HG03139 (cell line): Measurements from ENCODE around the gene TIE1.

Experiments used
- ATAC-seq: cut with Tn5 transposase; IDR thresholded peaks from one replicate; pipeline ENCODE4 v1.9.1; 2021; ENCODE audit not compliant: unreplicated experiment

The TIE1 gene

DNA sequence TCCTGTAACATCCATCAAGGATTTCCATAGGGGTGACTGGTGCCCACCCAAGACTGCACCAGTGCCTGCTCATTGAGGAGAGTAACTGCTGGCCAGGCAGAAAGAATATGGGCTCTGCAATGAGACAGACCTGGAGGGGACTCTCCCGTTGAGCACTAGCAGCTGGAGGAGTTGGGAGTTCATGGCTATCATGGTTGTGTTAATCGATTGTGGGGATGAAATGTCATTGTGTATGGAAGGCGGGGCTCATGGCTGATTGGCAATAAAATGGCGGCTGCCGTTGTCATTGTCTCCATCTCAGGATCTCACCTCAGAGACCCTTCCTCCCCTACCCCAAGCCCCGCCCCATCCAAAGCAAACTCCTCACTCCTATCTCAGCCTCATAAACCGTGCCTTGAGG lies 27.1 kb upstream of the TIE1 start:
- ATAC-seq, result no peak

DNA sequence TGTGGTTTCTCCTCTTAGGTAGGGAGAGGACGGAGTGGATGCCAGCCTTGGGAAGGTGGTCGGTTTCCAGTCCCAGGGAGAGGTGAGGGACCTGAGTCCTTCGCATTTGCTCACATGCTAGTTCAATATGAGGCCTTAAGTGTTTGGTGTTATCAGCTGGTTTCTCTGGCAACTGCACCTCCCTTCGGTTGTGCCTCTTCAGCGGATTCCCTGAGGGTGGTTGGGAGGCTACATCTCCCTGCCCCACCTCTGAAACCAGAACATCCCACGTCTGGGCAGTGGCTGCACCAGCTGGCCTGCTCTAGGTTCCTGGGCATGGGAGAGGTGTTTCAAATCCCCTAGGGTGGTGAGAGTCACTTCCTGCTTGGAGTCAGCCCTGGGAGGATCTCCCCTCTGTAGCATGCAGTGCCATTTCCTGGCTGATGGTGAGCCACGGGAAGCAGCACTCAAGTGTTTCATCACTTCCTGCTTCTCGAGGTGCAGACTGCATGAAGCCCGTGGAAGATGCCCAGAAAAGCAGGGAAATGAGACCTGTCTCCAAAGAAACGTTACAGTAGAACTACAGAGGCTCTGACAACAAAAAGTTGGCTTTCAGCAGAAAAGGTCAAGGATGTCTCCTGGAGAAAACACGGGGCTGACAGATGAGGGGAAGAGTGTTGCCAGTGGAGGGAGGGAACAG lies 26.5 kb upstream of the TIE1 start:
- ATAC-seq, result no peak

DNA sequence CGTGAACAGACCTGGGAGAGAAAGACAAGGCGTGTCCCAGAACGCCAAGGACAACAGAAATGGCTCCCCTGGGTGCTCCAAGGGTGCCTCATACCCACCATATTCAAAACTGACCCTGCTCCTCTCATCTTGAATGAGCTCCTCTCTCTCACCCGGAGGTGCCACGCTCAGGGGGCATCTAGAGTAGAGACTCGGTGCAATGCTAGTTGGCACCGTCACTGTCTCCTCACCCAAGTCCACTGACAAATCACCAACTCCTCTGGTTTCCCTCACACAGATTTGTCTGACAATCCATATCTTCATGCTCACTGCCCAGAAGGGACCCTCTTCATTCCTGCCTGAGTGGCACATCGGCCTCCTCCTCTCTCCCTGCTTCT lies 26.0 kb upstream of the TIE1 start:
- ATAC-seq, result no peak

DNA sequence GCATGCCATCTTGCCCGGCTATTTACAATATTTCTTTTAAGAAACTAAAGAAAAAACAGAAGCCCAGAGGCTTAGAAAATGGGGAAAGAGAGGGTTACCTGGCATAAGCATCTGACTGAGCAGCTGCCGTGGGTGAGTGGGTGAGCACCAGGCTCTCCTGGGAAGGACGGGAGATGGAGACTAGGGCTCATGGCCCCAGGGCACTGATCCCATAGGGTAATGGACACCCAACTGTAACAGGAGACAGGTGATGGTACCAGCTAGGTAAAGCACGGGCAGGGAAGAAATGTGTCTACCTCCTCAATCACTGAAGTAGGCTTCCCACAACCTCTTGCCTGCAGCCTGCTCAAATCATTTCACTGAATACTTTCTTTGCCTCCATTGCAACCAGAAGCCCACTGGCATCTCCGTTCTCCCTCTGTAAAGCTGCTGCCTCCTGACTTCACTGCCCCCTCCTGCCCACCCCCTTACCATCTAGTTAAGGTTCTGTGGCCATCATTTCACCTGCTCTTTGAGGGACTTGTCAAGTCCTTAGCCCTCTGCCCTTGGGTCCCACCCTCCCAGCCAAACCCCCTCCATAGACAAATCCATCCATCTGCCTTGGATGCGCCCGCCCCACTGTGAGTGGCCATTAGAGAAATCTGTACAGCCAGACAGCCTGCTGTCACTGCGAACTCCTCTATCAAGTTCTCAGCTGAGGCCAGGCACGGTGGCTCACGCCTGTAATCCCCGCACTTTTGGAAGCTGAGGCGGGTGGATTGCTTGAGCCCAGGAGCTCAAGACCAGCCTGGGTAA lies 24.8 kb upstream of the TIE1 start:
- ATAC-seq, result no peak

DNA sequence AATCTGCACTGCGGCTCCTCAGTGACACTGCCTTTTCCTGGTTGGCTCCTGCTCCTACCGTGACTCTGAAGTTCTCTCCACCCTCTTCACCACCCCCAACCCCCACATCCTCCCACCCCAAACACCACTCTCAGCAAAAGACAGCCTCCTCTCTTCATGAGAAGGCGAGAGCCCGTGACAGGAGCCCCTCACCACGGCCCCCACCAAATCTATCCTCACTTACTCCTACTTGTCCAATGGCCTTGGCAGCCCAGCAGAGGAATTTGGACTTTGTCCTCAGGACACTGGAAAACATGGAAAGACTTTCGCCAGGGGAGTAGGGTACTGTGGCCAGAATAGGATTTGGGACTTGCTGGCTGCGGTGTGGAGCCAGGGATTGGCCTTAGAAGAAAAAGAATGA lies 24.1 kb upstream of the TIE1 start:
- ATAC-seq, result no peak

DNA sequence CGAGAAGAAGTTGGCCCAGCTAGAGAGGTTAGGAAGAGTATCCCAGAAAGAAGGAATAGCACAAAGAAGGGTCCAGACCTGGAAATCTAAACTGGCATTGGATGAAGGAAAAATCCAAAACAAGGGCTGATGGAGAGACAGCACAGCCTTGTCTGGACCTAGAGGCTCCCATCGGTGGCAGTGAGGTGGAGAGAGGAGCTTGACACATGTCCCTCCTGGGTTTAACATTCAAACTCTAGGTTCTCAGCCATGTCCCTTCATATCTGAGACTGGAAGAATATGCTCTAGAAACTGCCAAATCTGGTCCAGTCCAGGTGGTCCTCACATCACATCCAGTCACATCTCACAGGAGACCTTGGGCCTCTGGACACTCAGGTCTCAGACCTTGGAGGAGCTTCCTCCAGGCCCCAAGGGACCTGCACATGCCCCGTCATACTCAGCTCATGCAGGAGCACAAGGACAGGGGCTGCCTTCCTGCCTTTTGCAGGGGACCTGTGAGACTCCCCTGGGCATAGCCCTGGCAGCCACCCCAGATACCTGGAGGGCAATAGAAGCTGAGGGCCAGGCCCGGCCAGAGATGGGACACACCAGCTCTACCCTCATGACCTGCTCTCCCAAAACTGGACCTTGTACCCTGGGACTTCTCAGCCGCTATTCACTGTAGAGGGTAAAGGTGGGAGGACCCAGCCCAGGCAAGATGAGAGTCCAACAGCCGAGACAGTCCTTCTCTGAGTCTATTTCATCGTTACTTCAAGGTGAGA lies 23.5 kb upstream of the TIE1 start:
- no peak for ATAC-seq

DNA sequence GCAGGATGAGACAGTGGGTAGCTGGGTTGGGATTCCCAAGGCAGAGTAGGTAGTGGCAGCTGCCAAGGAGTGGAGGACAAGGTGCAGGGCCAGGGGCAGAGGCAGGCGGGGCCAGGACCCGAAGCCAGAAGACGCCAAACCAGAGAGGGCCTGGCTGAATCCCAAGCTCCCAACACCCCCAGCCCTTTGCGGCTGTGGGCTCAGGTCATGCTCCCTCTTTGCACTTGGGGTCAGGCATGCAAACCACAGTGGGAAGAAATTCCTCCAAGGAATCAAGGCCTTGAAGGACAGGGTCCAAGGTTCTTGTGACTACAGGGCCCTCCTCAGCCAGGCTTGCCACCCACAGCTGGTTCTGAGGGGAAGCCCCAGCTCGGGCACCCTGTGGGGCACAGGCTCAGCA lies 21.6 kb upstream of the TIE1 start:
- no peak for ATAC-seq

DNA sequence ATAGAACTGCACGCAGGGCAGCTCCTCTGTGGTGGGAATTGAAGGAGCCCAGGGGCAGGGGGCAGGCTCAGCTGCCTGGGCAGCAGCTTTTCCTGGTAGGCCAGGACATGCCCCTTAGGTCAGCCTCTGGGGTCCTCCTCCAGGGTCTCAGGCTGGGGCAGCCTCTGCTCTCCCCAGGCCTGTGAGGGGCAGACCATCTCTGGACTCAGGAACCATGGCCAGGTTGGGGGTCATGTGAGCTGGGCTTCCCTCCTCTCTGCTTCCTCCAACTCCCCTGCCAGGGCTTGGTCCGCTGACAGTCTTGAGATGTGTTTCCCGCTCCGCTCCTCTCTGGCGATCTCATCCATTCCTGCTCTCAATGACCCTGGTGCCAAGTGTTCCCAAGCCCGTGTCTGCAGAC lies 21.1 kb upstream of the TIE1 start:
- ATAC-seq, result no peak

DNA sequence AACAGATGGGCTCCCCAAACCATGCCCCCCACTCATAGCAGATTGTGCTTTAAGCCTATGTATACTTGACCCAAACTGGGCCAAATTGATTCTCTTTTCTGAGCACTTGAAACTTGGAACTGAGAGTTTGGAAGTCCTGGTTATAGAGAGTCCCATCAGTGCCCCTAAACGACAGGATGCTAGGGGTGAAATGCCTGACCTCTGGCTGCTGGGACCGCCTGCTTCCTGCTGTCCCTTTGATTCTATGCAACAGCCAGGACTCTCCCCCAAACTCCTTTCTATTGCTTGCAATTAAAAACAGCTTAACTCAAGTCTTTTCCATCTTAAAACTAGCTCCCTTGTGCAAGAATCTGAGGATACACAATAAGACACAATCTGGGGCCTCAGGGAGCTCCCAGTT lies 20.1 kb upstream of the TIE1 start:
- no peak for ATAC-seq

DNA sequence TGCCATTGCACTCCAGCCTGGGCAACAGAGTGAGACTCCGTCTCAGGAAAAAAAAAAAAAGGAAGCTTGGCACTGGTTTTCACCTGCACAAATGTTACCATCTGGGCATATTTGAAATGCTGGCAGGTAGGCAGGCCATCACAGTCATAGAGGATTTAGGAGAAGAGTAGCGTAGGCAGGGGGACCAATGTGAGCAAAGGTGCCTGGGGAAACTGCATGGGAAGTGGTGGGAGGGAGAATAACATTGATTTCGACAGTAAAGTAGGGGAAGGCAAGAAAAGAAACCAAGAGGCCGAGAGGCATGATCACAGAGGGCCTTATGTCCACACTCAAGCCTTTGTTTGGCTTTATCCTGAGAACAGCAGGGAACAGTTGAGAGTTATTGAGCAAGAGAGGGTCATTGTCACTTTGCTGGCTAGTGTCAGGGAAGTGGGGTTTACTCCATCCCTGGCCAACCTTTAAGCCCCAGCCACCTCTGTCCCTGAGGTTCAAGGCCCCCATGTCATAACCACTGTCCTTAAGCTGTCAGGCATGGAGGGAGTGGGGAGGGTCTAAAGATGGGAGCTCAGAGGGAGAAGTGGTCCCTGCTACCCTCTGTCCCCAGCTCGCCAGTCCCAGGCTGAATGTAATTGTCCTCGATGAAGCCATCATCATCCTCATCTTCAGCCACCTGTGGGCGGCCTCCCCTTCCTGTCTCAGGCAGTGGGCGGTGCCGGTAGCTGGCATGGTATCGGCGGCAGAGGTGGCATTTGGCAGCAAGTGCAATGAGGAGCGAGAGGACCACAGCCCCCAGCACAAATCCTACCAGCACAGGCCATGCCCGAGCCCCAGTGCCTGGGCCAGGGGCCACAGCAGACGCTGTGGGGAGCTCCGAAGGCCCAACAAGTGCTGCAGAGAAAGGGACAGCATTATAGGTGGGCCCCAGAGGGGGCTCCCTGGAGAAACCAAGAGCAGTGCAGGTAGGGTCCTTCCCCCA lies 18.3 kb upstream of the TIE1 start:
- no peak for ATAC-seq

DNA sequence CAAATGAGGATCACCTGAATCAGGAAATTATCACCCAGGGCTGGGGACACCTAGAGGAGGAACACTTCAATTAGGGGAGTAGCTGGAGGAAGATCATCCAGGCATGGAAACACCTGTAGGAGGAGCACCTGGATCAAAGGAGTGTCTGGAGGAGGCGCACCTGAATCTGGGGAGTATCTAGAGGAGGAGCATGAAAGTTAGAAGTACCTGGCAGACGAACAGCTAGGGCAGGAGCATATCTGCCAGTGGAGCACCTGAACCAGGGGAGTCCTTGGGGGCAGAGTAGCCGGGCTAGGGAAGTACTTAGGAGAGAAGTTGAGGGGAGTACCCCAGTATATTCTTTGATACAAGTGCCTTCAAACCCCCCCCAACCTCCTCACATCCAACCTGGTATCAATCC lies 16.7 kb upstream of the TIE1 start:
- ATAC-seq, result no peak

DNA sequence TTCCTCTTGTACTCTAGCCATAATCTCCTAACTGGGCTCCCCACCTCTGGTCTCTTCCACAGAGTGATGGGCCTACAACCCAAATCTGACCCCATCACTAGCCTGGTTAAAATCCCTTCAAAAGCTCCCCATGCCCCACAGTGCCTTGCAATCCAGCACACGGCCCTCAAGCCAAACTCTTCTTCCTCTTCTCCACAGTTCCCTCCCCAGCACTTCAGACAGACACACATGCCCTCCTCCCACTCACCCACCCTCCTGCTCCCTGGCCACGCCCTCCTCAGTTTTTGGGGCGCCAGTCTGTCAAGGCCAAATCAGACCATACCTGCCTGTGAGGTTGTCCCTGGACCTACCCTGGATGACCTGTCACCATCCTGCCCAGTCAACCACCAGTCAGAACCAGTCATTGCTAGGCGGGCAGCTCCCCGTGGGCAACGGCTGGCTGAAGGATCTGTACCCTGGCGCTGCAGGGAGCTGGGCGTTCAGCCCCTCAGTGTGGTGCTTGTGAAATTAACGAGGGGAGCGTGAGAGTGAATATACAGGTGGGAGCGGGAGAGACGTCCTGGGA lies 16.2 kb upstream of the TIE1 start:
- no peak for ATAC-seq

DNA sequence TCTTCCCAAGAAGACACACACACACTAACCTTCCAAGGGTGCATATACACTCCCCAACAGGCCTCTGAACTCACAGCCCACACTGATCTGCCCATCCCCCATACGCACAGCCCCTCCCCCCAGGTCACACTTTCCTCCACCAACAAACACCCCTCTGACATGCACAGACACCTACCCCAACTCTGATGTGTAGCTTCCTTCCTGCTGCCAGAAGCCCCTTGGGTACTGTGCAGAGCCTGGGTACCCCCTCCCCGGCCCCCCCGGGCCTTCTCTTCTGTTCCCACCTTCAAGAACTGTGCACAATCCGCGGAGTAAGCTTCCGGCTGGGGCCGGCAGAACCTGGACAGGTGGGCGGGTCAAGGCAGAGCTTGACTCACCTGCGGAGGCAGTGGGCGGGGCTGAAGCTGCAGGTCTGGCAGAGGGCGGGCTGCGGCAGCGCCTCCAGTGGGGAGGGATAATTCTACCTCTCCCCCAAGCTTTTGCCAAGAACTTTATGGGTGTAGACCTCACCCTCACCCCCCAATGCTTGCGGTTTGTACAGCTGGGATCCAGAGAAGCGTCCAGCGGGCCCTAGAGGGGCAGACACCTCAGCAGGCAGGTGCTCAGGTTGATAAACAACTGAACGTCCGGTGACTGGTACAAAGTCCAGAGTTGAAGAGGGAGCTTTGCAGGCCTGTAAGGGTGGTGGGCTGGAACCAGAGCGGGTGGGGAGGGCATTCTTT lies 15.4 kb upstream of the TIE1 start, which contains the start of gene C1orf210:
TSS of gene C1orf210 (minus strand) at position 313 of the 722 bp plus-strand sequence. CDS start 2,311 bp downstream, outside the sequence.
- no peak for ATAC-seq

DNA sequence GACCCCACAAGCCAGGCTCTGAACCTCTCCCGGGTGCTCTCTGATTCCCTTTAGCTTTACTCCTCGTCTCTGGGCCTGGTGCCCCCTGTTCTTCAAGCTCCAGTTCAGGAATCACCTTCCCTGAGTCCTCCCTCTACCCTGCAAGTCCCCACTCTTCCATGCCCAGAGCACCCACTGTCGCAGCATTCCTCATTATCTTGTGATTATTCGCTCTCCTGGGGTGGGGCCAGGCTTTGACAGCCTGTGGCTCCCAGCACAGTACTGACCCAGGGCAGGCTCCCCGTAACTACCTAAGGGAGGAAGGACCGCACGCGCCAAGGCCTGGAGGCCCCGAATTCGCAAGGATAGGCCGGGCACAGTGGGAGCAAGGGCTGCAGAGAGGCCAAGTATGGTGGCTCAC lies 14.7 kb upstream of the TIE1 start:
- no peak for ATAC-seq

DNA sequence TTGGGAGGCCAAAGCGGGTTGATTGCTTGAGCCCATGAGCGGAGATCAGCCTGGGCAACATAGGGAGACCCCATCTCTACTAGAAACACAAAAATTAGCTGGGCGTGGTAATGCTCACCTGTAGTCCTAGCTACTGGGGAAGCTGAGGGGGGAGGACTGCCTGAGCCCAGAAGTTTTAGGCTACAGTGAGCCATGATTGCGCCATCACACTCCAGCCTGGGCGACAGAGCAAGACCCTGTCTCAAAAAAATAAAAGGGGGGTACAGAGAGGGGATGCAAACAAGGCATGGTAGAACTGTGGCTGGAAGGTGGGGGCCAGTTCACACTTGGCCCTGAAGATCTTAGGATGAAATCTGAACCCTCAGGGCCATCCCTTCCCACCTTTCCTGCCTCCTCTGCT lies 14.2 kb upstream of the TIE1 start:
- no peak for ATAC-seq

DNA sequence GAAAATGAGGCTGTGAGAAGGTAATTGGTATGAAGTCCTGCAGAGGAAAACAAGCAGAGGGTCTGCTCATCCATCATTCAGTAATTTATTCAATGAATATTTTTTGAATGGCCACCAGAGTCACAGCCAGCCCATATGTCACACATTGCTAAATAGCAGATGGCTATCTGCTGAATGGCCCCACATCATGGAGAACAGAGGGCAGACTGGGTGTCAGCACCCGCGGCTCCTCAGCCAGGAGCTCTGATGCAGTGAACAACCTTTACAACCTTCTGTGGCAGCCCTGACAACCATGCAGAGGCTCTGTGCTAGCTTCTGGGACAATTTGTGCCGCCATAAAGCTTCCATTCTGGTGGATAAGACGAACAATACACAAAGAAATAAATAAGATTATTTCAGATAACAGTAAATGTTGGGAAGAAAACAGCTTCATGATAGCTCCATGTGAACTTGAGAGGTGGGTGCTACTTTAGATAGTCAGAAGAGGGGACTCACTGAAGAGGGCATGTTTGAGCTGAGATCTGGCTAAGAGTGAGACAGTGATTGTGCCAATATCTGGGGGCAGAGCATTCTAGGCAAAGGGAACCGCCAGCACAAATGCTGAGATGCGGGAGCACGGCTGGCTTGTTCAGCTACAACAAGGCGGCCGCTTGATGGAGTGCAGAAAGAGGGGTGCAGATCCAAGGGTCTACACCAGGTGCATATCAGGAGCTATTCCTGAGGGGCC lies 12.6 kb upstream of the TIE1 start:
- ATAC-seq, result no peak

DNA sequence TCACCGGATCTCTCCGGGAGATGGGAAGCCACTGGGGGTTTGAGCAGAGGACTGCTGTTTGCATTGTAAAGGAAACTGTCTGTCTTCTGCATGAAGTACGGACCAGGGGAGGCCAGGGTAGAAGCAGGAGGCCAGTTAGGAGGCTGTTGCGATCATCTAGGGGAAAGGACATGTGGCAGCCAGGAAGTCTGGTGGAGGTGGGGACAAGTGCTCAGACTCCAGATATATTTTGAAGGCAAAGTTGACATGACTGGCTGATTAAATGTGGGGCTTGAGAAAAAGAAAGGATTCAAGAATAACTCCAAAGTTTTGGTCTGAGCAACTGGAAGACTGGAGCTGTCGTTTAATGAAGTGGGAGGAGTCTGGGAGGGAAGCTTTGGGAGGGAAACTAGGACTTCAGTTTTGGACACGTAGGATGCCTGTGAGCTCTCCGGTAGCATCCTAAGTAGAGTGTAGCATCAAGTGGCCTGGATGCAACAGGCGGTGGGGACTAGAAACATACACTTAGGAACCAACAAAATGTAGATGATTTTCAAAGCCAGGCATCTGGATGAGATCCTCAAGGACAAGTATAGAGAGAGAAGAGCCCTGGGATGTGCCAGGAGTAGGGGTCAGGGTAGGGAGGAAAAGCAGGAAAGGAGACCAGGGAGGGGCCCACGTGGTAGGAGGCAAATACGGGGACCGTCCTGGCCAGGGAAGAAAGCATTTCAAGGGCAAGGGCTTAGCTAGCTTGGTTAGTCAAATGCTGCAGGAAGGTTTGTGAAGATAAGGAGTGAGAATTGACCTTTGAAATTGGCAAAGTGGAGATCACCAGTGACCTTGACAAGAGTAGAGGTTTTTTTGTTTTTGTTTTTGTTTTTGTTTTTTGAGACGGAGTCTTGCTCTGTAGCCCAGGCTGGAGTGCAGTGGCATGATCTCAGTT lies 11.7 kb upstream of the TIE1 start:
- ATAC-seq, result no peak

DNA sequence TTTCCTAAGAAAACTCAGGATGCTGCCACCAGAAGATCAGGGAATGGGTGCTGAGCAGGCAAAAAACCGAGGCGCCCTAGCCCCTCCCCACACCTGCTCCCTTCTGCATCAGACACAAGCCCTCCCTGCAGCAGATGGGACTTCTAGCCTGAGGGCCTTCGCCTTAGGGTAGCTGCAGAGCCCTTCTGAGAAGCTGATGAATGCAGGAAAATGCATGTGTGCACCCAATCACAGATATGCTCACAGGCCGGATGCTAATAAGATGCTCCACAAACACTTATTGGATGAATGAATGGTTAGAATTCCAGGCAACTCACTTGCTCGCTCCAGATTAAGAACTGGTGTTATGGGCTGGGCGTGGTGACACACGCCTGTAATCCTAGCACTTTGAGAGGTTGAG lies 8.6 kb upstream of the TIE1 start:
- ATAC-seq, result no peak
